ENCODE results near the gene GVQW3.

DNA sequence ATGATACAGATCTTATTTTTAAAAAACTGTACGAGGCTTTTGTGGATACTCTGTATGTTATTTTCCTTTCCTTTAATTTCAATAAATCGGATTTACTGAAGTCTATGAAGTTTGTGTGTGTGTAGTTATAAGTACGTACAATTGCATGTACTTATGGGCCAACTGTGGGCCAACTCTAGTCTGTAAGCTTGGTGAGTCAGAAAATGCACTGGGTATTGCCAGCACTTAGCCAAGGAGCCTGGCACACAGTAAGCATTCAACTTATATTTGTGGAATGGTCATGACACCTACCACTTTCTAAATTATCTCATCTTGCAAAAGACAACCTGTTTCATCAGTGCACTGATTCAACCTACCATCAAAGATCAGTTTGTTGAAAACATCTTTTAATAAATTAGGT, 32.8 kb upstream of the GVQW3 start:
- TF ChIP-seq POLR2A (IDR thresholded peaks at IDR 0.05) (no peak), EP300 (IDR thresholded peaks at IDR 0.05) (no peak)
- TF ChIP-seq, protein P1, sequence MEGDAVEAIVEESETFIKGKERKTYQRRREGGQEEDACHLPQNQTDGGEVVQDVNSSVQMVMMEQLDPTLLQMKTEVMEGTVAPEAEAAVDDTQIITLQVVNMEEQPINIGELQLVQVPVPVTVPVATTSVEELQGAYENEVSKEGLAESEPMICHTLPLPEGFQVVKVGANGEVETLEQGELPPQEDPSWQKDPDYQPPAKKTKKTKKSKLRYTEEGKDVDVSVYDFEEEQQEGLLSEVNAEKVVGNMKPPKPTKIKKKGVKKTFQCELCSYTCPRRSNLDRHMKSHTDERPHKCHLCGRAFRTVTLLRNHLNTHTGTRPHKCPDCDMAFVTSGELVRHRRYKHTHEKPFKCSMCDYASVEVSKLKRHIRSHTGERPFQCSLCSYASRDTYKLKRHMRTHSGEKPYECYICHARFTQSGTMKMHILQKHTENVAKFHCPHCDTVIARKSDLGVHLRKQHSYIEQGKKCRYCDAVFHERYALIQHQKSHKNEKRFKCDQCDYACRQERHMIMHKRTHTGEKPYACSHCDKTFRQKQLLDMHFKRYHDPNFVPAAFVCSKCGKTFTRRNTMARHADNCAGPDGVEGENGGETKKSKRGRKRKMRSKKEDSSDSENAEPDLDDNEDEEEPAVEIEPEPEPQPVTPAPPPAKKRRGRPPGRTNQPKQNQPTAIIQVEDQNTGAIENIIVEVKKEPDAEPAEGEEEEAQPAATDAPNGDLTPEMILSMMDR (IDR thresholded peaks at IDR 0.05) = no peak

Data from ovary (tissue), 3 donors.